Sigmoid colon (tissue), 4 donors: ENCODE data around the gene PXN.

Experiments used
- POLR2AphosphoS5 ChIP-seq, 4 donors: sonication (generic); formaldehyde crosslinking; IDR thresholded peaks; one replicate each; pipeline ENCODE4 v1.6.1; 2017; ENCODE audit warnings: antibody characterized with exemption in 4 of 4
- TF ChIP-seq, protein P1 (sequence below), 4 experiments: fragments of 450-650 bp in 3 of 4; fragments of 200-600 bp in 1 of 4; IDR thresholded peaks; one replicate each; pipeline ENCODE4 v1.5.1; 2016 to 2019; ENCODE audit warnings: antibody characterized with exemption in 4 of 4, mild to moderate bottlenecking in 3 of 4, moderate library complexity in 2 of 4

- TF ChIP-seq, protein P1, sequence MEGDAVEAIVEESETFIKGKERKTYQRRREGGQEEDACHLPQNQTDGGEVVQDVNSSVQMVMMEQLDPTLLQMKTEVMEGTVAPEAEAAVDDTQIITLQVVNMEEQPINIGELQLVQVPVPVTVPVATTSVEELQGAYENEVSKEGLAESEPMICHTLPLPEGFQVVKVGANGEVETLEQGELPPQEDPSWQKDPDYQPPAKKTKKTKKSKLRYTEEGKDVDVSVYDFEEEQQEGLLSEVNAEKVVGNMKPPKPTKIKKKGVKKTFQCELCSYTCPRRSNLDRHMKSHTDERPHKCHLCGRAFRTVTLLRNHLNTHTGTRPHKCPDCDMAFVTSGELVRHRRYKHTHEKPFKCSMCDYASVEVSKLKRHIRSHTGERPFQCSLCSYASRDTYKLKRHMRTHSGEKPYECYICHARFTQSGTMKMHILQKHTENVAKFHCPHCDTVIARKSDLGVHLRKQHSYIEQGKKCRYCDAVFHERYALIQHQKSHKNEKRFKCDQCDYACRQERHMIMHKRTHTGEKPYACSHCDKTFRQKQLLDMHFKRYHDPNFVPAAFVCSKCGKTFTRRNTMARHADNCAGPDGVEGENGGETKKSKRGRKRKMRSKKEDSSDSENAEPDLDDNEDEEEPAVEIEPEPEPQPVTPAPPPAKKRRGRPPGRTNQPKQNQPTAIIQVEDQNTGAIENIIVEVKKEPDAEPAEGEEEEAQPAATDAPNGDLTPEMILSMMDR (IDR thresholded peaks at IDR 0.05) = no peak
- no peak for TF ChIP-seq POLR2AphosphoS5 (IDR thresholded peaks at IDR 0.05)
Measured at GRCh38 chr12:120247183-120247582, 18.3 kb downstream of the PXN start.
